HepG2 (cell line): ENCODE results near the gene PIBF1. TPM values are rescaled to one million over a fixed set of nuclear protein-coding genes. Genes with fewer than 3 reads are reported as not detected.

Experiments
- BCL6 ChIP-seq: IDR thresholded peaks from 2 replicates; pipeline ENCODE4 v1.6.1; 2016; ENCODE audit warnings: missing genetic modification reagents, missing compliant biosample characterization
- BRCA1 ChIP-seq: sonication (generic); formaldehyde crosslinking; IDR thresholded peaks from 2 replicates; pipeline ENCODE4 v1.4.0; 2020; ENCODE audit warnings: missing genetic modification reagents
- EP300 ChIP-seq, 3 experiments: sonication (generic) in 1 of 3; formaldehyde crosslinking in 1 of 3; IDR thresholded peaks; 2 replicates each; pipeline versions ENCODE4 v1.5.1 to v1.6.1; 2011 to 2020; ENCODE audit warnings: low read depth in 2 of 3, low read length in 2 of 3, borderline replicate concordance in 1 of 3, improper control_type of control experiment in 1 of 3, mild to moderate bottlenecking in 1 of 3, missing genetic modification reagents in 1 of 3, moderate library complexity in 1 of 3
- HNF4A ChIP-seq: sonication (generic); formaldehyde crosslinking; IDR thresholded peaks from 2 replicates; pipeline ENCODE4 v1.4.0; 2020; ENCODE audit warnings: missing genetic modification reagents
- HOXA7 ChIP-seq: sonication (generic); formaldehyde crosslinking; IDR thresholded peaks from 2 replicates; pipeline ENCODE4 v1.8.1; 2022; ENCODE audit warnings: mild to moderate bottlenecking, missing genetic modification reagents, moderate library complexity
- MZF1 ChIP-seq: sonication (generic); formaldehyde crosslinking; IDR thresholded peaks from 2 replicates; pipeline ENCODE4 v1.8.1; 2023; ENCODE audit warnings: mild to moderate bottlenecking, missing genetic modification reagents, borderline replicate concordance
- NR2F6 ChIP-seq, 2 experiments: IDR thresholded peaks; 2 replicates each; pipeline ENCODE4 v1.6.1; 2016; ENCODE audit warnings: antibody characterized with exemption in 1 of 2, mild to moderate bottlenecking in 1 of 2
- ONECUT2 ChIP-seq: sonication (generic); formaldehyde crosslinking; IDR thresholded peaks from 2 replicates; pipeline ENCODE4 v1.4.0; 2020; ENCODE audit warnings: missing genetic modification reagents
- POLR2G ChIP-seq: fragments of 200-400 bp; formaldehyde crosslinking; IDR thresholded peaks from 2 replicates; pipeline ENCODE4 v1.6.1; 2018; ENCODE audit warnings: mild to moderate bottlenecking, low read depth, low read length, moderate library complexity
- PRDM4 ChIP-seq: sonication (generic); formaldehyde crosslinking; IDR thresholded peaks from 2 replicates; pipeline ENCODE4 v1.9.0; 2021; ENCODE audit warnings: missing genetic modification reagents, borderline replicate concordance
- RFX5 ChIP-seq: IDR thresholded peaks from 2 replicates; pipeline ENCODE4 v1.6.1; 2011; ENCODE audit warnings: low read depth, low read length, improper control_type of control experiment
- ZMYM4 ChIP-seq: sonication (generic); formaldehyde crosslinking; IDR thresholded peaks from 2 replicates; pipeline ENCODE4 v1.8.1; 2023; ENCODE audit warnings: mild to moderate bottlenecking, missing genetic modification reagents
- ZNF446 ChIP-seq: sonication (generic); formaldehyde crosslinking; IDR thresholded peaks from 2 replicates; pipeline ENCODE4 v1.5.0; 2020; ENCODE audit warnings: mild to moderate bottlenecking, missing genetic modification reagents
- ZNF512 ChIP-seq: sonication (generic); formaldehyde crosslinking; IDR thresholded peaks from 2 replicates; pipeline ENCODE4 v1.4.0; 2020; ENCODE audit warnings: mild to moderate bottlenecking, missing genetic modification reagents
- polyA plus RNA-seq, 8 experiments: library from polyadenylated mRNA; depleted of rRNA in 3 of 8; stranded (reverse) in 7 of 8; unstranded in 1 of 8; fragments of >200 nt; fragmentation: Illumina TruSeq in 4 of 8; extraction: Trizol in 4 of 8; gene quantifications; 2 replicates each; pipeline versions ENCODE4 v1.2.1 to v1.2.3, GENCODE V29; 2011 to 2016; ENCODE audit warnings: low read depth in 4 of 8, missing spikeins in 1 of 8, mixed read lengths in 1 of 8; ENCODE audit not compliant: insufficient read depth in 1 of 8
- total RNA-seq, 5 experiments: library from RNA; depleted of rRNA; stranded (reverse); fragments of >200 nt; fragmentation: Illumina TruSeq; extraction: Trizol; gene quantifications; 2 replicates each; pipeline ENCODE4 v1.2.3, GENCODE V29; 2016; ENCODE audit warnings: low read depth in 1 of 5
- TF ChIP-seq, protein P1 (sequence below): sonication (generic); formaldehyde crosslinking; IDR thresholded peaks from 2 replicates; pipeline ENCODE4 v1.4.0; 2020; ENCODE audit warnings: mild to moderate bottlenecking, missing genetic modification reagents
- TF ChIP-seq, protein P2 (sequence below): IDR thresholded peaks from 2 replicates; pipeline ENCODE4 v1.6.1; 2016; ENCODE audit warnings: missing compliant biosample characterization, missing genetic modification reagents, borderline replicate concordance

The PIBF1 gene
- total and polyA plus RNA-seq, 2 of the 13 experiments (the other 11 are each of a cell fraction or from before 2014, with no cell fraction given): 4.2 to 15.8 TPM

DNA sequence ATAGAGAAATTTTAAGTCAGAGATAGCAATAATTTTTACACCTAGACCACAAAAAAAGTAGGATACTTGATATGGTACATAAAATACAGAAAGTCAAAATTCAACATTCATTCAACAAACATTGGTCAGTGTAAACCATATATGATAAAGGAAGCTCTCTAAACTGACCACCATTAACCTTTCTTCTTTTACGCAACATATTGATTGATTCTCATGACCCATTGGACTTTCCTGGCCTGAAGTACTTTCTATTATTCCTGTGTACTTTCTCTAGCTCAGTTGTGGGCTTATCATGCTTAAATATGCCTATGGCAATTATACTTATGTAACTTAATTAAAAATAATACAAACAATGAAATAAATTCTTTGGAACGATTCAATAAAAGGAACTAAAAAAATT is 10.7 kb downstream of the PIBF1 start (continued):
- TF ChIP-seq ZNF512 (CRISPR knock-in tag): no peak
- TF ChIP-seq, protein P1, sequence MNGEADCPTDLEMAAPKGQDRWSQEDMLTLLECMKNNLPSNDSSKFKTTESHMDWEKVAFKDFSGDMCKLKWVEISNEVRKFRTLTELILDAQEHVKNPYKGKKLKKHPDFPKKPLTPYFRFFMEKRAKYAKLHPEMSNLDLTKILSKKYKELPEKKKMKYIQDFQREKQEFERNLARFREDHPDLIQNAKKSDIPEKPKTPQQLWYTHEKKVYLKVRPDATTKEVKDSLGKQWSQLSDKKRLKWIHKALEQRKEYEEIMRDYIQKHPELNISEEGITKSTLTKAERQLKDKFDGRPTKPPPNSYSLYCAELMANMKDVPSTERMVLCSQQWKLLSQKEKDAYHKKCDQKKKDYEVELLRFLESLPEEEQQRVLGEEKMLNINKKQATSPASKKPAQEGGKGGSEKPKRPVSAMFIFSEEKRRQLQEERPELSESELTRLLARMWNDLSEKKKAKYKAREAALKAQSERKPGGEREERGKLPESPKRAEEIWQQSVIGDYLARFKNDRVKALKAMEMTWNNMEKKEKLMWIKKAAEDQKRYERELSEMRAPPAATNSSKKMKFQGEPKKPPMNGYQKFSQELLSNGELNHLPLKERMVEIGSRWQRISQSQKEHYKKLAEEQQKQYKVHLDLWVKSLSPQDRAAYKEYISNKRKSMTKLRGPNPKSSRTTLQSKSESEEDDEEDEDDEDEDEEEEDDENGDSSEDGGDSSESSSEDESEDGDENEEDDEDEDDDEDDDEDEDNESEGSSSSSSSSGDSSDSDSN (CRISPR knock-in tag): no peak
- peak in 1 of 2 experiments; percentile 59; a peak in 2 of 4 replicates for TF ChIP-seq EP300 (IDR thresholded peaks at IDR 0.05; ENCODE audit: low read depth in 2 of 2, low read length in 2 of 2)
- TF ChIP-seq EP300 (CRISPR knock-in tag; IDR thresholded peaks at IDR 0.05; ENCODE audit: borderline replicate concordance): no peak
- TF ChIP-seq HNF4A (CRISPR knock-in tag): peak; percentile 83
- peak; percentile 43; the same call in 1 of the 2 replicates for TF ChIP-seq NR2F6 (IDR thresholded peaks at IDR 0.05)
- peak; percentile 37; the same call in 1 of the 2 replicates for TF ChIP-seq NR2F6 (CRISPR knock-in tag; IDR thresholded peaks at IDR 0.05)
- no peak for TF ChIP-seq POLR2G
- no peak for TF ChIP-seq RFX5
- TF ChIP-seq, protein P2, sequence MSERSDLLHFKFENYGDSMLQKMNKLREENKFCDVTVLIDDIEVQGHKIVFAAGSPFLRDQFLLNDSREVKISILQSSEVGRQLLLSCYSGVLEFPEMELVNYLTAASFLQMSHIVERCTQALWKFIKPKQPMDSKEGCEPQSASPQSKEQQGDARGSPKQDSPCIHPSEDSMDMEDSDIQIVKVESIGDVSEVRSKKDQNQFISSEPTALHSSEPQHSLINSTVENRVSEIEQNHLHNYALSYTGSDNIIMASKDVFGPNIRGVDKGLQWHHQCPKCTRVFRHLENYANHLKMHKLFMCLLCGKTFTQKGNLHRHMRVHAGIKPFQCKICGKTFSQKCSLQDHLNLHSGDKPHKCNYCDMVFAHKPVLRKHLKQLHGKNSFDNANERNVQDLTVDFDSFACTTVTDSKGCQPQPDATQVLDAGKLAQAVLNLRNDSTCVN (CRISPR knock-in tag): no peak
- no peak for TF ChIP-seq PRDM4
- peak; percentile 59; the same call in 1 of the 2 replicates for TF ChIP-seq ZMYM4 (CRISPR knock-in tag)
- TF ChIP-seq BRCA1: no peak
- no peak for TF ChIP-seq MZF1 (CRISPR knock-in tag)
- TF ChIP-seq ONECUT2 (CRISPR knock-in tag): peak; percentile 92
- TF ChIP-seq BCL6 (CRISPR knock-in tag): peak; percentile 92
- TF ChIP-seq ZNF446: no peak
- no peak for TF ChIP-seq HOXA7 (CRISPR knock-in tag)
